Putamen (tissue), 1 donor: ENCODE measurements around the gene HBP1.
"Not testable (repeated sequence)": the region's sequence is repeated elsewhere in the genome, so short reads cannot be mapped to it uniquely, and the experiment has no call there.

ENCODE experiments used
- DNase-seq: peaks from one replicate; pipeline ENCODE4 v3.0.0-alpha.2; 2016; ENCODE audit warnings: low spot score

HBP1 gene

DNA sequence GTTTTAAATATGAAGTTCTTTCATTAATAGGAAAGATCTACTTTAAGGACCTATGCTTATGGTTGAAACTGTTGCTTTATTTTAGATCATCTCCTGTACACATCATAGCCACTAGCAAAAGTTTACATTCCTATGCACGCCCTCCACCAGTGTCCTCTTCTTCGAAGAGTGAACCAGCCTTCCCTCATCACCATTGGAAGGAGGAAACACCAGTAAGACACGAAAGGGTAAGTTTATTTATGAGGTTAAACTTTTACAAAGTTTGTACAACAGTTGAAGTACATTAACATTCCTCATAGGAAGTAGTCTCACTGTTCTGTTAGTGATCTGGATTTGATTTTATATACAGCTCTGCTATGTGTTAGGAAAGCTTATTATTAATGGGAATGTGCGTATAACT lies 16.9 kb downstream of the HBP1 start:
- DNase-seq = no peak

GRCh38 chr7:107186240-107186639 lies 17.4 kb downstream of the HBP1 start:
- DNase-seq = no peak

DNA sequence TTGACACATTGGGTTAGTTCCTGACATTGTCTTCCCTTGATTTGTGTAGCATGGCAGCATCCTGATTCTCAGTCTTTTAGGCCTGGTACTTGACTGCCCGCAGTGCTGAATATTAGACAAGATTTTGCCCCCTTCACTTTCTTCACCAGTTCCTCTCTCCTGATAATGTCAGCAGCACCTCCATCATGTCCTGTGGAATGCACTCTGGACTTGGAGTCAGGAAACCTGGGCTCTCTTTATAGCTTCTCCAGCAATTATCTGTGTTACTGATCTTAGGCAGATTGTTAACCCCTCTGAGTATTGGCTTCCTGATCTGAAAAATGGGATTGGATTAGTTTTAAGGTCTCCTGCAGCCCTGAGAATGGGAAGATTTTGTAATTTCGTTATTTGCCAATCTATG lies 19.0 kb downstream of the HBP1 start:
- DNase-seq = no peak

GRCh38 chr7:107190090-107190489 lies 21.3 kb downstream of the HBP1 start:
- DNase-seq = no peak

DNA sequence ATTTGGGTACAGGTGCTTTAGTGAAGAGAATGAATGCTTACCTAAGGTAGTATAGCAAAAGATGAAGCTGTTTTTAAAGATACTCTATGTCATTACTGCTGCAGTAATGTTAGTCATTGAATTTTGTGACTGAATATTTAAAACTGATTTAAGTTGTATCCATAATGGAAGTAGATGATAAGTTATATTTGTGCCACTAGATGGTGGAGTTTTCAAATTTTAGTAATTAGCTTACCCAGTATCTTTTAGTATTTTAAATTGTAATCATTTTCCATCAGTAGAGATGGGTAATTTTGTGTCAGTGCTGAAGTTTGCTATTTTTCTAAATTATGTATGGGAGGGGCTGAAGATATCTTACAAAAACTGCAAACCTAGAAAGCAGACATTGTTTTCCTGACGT lies 25.2 kb downstream of the HBP1 start:
- no peak for DNase-seq

GRCh38 chr7:107196834-107197610 lies 28.2 kb downstream of the HBP1 start:
- DNase-seq = no peak

- peak; percentile 34 for DNase-seq
These were observed 33.1 kb downstream of the HBP1 start for GRCh38 chr7:107201795-107202450.

DNA sequence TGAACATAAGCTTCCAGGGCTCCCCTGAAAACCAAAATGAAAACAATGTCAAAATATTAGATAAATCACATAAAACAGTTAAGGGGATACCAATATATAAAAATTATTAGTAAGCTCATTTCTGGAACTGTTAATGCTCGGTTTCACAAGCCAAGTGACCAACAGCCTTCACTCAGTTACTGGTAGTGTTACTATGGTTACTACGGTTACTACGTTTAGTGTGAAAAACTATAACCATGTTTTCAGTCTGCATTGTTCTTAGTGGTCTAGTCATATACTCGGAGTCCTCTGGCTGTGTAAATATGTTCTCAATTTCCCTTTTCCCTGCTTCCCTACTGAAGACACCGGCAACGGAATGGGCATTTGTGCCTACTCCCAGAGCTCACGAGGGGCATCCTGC lies 34.8 kb downstream of the HBP1 start:
- no peak for DNase-seq

DNA sequence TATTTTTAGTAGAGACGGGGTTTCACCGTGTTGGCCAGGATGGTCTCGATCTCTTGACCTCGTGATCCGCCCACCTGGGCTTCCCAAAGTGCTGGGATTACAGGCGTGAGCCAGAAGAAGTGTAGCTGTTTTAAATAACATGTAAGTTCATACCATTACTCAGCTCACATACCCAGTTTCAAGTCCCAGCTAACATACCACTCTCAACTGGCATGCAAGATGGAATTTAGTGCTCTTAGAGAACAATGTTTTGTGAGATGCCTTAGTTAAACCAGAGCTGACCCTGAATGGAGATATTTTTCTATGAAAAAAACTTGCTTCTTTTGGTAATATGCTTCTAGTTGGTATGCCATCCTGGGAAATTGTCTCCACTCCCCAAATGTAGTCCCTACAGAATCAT lies 37.3 kb downstream of the HBP1 start:
- no peak for DNase-seq

GRCh38 chr7:107206706-107207105 lies 37.9 kb downstream of the HBP1 start:
- DNase-seq = no peak

- DNase-seq = no peak
These were observed 38.7 kb downstream of the HBP1 start for GRCh38 chr7:107207459-107207858.

DNA sequence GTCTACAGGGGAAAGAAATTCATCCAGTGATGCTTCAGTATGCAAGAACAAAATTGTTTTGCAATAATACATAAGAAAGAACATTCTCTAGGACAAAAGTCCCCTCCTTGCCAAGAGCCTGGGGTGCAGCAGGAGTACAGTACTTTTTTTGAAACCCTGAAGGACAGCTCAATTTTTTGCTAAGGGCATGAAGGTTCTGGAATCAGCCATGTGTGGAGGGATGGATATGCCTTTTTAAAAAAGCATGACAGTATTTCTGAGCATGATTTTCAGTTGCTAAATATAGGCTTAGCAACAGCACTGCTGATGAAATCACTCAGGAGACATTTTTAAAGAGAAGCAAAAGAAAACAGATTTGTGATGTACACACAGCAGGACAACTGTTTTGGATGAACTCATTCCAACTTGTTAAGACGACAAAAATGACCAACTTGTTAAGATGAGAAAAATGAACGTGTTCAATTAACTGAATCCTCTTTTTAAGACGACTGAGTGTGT lies 39.3 kb downstream of the HBP1 start:
- DNase-seq = no peak

DNA sequence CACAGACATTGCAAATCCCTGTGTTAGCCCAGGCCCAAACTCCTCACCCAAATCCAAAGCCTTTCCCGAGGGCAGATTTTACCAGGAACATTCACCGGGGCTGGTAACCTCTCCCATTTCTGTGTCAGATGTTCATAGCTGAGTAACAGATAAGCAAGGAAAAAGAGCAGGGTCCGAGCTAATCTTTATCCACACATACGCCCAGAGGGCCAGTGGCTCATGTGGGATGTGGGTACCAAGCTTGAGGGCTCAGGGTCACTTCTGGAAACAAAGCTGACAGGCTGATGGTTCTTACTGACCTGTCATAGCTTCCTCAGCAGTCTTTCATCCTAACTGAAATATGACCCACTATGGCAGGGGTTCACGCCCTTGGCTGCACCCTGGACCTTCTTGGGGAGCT lies 39.8 kb downstream of the HBP1 start:
- DNase-seq = no peak

DNA sequence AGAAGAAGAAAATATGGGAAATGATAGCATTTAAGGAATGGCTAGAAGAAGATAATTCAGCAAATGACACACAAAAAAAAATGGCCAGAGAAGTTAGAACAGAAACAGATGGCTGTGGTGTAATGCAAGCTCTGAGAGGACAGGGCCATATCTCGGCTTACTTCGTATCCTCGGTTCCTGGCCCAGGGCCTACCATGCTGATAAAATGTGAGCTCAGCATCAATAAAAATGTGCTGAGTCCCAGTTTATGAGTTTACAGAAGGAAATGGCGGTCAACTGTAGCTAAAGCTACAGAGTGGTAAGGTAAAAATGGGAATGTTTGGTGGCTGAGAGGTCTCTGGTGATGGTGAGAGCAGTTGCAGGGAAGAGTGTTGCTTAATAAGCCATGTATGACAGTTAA lies 40.8 kb downstream of the HBP1 start:
- DNase-seq = no peak

DNA sequence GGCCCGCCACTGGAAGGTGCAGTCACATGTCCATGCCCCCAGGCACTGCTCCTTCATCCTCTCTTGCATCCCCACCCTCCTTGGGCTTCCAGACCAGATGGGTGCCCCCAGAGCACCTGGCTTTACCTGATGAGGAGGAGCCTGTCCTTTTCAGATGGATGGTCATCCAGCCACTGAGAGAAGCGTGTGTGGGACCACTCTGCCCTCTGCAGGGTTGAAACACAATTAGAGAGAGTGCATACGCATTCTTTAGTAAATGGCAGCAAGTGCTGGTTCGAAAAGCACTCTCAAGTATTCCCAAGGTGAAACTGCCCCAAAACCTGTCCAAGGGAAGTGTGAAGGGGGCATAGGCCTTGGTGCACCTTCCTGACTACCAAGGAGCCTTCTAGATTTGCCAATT lies 41.6 kb downstream of the HBP1 start:
- DNase-seq = no peak

GRCh38 chr7:107212725-107213124 lies 43.9 kb downstream of the HBP1 start:
- DNase-seq = no peak

DNA sequence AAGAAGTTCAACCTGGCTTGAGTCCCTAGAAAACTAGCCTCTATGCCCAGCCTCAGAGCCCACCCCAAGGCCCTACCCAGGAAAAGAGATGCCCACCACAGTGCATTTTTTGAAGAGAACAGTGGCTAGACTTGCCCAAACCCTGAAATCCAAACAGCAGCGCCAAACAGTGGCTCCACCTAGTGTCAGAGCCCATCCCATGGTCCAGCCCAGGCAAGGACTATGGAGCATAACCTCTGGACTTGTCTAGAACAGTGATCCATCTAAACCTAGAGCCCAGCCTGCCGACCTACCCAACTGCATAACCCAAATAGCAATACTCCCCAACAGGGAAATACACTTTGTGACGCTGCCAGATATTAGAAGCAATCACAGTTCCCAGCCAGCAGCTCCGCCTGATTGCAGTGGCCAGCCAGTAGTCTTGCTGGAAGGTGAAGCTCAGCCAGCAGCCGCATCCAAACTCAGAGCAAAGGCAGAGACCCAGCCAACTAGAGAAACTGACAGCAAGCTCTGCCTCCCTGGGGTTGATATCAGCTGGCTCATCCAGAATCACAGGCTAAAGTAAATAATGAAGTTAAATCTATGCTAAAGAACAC lies 44.5 kb downstream of the HBP1 start:
- DNase-seq = no peak

DNA sequence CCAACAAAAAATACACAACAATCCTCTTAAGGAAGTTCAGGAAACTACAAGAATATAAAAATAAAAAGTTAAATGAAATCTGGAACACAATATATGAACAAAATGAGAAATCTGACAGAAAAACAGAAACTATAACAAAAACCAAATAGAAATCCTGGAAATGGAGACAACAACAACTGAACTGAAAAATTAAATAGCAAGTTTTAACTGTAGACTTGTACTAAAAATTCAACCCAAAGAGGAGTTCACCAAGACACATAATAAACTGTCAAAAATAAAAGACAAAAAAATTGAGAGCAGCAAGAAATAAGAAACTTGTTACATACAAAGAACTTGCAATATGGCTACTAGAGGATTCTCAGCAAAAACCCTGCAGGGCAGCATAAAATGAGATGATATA lies 45.1 kb downstream of the HBP1 start:
- no peak for DNase-seq

GRCh38 chr7:107219563-107220244 lies 50.9 kb downstream of the HBP1 start:
- DNase-seq = no peak

DNA sequence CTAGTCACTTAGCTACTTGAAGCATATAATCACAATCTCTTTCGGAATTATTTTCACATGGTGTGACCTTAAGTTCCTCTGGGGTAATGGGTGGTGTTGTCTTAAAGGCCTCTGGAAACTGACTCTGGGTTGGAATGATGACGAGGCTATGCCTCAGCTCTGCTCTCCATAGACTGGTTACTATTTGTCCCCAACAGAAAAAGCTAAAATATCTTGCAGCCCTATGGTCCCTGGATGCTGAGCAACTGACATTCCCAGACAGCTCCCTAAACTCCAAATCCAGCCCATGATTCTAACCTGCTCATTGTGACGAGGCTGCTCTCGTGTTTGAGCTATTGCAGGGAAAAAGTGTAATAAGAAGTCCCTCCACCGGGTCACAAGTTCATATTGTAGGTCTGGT lies 51.6 kb downstream of the HBP1 start:
- no peak for DNase-seq

GRCh38 chr7:107220806-107221205 lies 52.0 kb downstream of the HBP1 start:
- DNase-seq = not testable (repeated sequence)

- no peak for DNase-seq
These were observed 55.8 kb downstream of the HBP1 start for GRCh38 chr7:107224374-107225223.
